H7 (cell line): ENCODE data around the gene SCCPDH. TPM values are rescaled to one million over a fixed set of nuclear protein-coding genes. Genes with fewer than 3 reads are reported as not detected.
A peak's percentile ranks its signal among the peaks of the same experiment; 100 is the strongest.

Experiments
- DNase-seq: peaks from one replicate; pipeline ENCODE4 v3.0.0; 2012
- H3K27me3 ChIP-seq: 2 replicates; pipeline ENCODE4 v1.6.0; 2011; ENCODE audit warnings: mild to moderate bottlenecking, low read length; ENCODE audit not compliant: control insufficient read depth, insufficient read depth
- H3K36me3 ChIP-seq: replicated peaks from 2 replicates; pipeline ENCODE4 v1.5.1; 2011; ENCODE audit warnings: low read length; ENCODE audit not compliant: control insufficient read depth, insufficient read depth
- H3K4me3 ChIP-seq: 2 replicates; pipeline ENCODE4 v1.5.1; 2011; ENCODE audit warnings: low read depth, mild to moderate bottlenecking, control low read depth, low read length, moderate library complexity; ENCODE audit not compliant: insufficient read depth
- total RNA-seq: library from RNA; depleted of rRNA; stranded (reverse); fragments of >200 nt; shearing (Covaris generic); gene quantifications from 2 replicates; pipeline ENCODE4 v1.2.3, GENCODE V29; 2014; rRNA removed

The SCCPDH gene
- total RNA-seq: 11.1 and 12.2 TPM in 2 replicates

- peak within 1 kb of the TSS; percentile 77 for H3K4me3 ChIP-seq
- peak; percentile 93 for DNase-seq
- peaks cover 24% of the 10 kb centered on the region for H3K27me3 ChIP-seq
- peaks cover 6% of the 10 kb centered on the region for H3K36me3 ChIP-seq
Observed at GRCh38 chr1:246724016-246724730, at the start of gene SCCPDH. TSS of gene SCCPDH (plus strand) at chr1:246724409. CDS start at chr1:246724423, 14 bp downstream.

GRCh38 chr1:246677842-246678241 is 46.4 kb upstream of the SCCPDH start:
- no peak overlapping the region for H3K4me3 ChIP-seq
- no peak for DNase-seq
- no peaks in the 10 kb centered on the region for H3K27me3 ChIP-seq
- no peaks in the 10 kb centered on the region for H3K36me3 ChIP-seq

- no peak for DNase-seq
- Histone ChIP-seq H3K27me3 (no peaks in the 10 kb centered on the region), H3K36me3 (no peaks in the 10 kb centered on the region), H3K4me3 (no peak overlapping the region)
Observed at GRCh38 chr1:246678816-246679793, 45.1 kb upstream of the SCCPDH start.

GRCh38 chr1:246679794-246680177 is 44.4 kb upstream of the SCCPDH start:
- H3K27me3 ChIP-seq: no peaks in the 10 kb centered on the region
- DNase-seq: no peak
- H3K4me3 ChIP-seq: no peak overlapping the region
- H3K36me3 ChIP-seq: no peaks in the 10 kb centered on the region

- H3K4me3 ChIP-seq: no peak overlapping the region
- H3K36me3 ChIP-seq: no peaks in the 10 kb centered on the region
- no peak for DNase-seq
- H3K27me3 ChIP-seq: no peaks in the 10 kb centered on the region
Observed at GRCh38 chr1:246680190-246680589, 44.0 kb upstream of the SCCPDH start.

GRCh38 chr1:246680696-246681130 is 43.5 kb upstream of the SCCPDH start:
- DNase-seq: no peak
- Histone ChIP-seq H3K4me3 (no peak overlapping the region), H3K36me3 (no peaks in the 10 kb centered on the region), H3K27me3 (no peaks in the 10 kb centered on the region)

- no peak for DNase-seq
- no peak overlapping the region for H3K4me3 ChIP-seq
Observed at GRCh38 chr1:246681900-246682895, 42.0 kb upstream of the SCCPDH start.

GRCh38 chr1:246683521-246683920 is 40.7 kb upstream of the SCCPDH start:
- DNase-seq: no peak
- no peaks in the 10 kb centered on the region for H3K27me3 ChIP-seq
- no peak overlapping the region for H3K4me3 ChIP-seq
- no peaks in the 10 kb centered on the region for H3K36me3 ChIP-seq

More at GRCh38 chr1:246681900-246682895, 42.0 kb upstream of the SCCPDH start:
- Histone ChIP-seq H3K36me3 (no peaks in the 10 kb centered on the region), H3K27me3 (no peaks in the 10 kb centered on the region)

GRCh38 chr1:246687002-246687401 is 37.2 kb upstream of the SCCPDH start:
- peak; percentile 65 for DNase-seq
- no peaks in the 10 kb centered on the region for H3K36me3 ChIP-seq

GRCh38 chr1:246689409-246690008 is 34.7 kb upstream of the SCCPDH start:
- Histone ChIP-seq H3K36me3 (no peaks in the 10 kb centered on the region), H3K27me3 (no peaks in the 10 kb centered on the region), H3K4me3 (no peak overlapping the region)
- DNase-seq: peak; percentile 91

More at GRCh38 chr1:246687002-246687401, 37.2 kb upstream of the SCCPDH start:
- H3K27me3 ChIP-seq: no peaks in the 10 kb centered on the region
- H3K4me3 ChIP-seq: no peak overlapping the region

GRCh38 chr1:246690100-246690499 is 34.1 kb upstream of the SCCPDH start:
- DNase-seq: peak; percentile 34
- Histone ChIP-seq H3K27me3 (no peaks in the 10 kb centered on the region), H3K36me3 (no peaks in the 10 kb centered on the region), H3K4me3 (no peak overlapping the region)

- DNase-seq: peak; percentile 40
- H3K4me3 ChIP-seq: no peak overlapping the region
- H3K36me3 ChIP-seq: no peaks in the 10 kb centered on the region
- H3K27me3 ChIP-seq: no peaks in the 10 kb centered on the region
Observed at GRCh38 chr1:246691622-246692495, 32.4 kb upstream of the SCCPDH start.
